HG02759 (cell line): ENCODE results near the gene MYLK2.

ENCODE experiments used
- ATAC-seq: cut with Tn5 transposase; IDR thresholded peaks from one replicate; pipeline ENCODE4 v1.9.1; 2021; ENCODE audit warnings: mild to moderate bottlenecking, moderate library complexity; ENCODE audit not compliant: unreplicated experiment

The MYLK2 gene

DNA sequence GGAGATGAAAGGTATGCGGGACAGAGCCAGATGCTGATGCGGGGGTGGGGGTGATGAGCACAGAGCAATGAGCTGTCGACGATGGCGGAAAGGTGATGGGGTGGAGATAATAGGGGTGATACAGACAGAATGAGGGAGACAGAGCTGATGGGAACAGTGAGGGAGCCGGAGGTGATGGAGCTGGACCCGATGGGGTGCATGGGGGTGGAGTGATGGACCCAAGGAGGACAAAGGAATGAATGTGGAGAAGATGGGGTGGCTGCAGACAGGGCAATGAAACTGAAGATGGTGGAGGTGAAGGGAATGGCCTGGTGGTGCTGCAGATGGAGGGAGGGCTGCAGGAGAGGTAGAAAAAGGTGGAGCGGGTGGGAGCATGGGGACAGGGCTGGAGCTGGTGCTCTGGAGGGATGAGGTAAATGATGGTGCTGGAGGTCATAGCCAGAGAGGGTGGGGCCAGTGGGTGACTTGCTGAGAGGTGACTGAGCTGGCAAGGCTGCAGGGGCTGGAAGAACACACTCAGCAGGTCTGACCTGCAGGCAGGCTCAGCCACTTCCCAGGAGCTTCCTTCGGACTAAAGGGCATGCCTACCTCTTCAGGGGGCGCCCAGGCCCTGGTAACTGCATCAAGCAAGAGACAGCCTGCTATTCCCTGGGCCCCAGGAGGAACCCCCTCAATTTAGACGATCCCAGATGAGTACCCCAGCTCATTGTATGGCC, 32.2 kb downstream of the MYLK2 start:
- no peak for ATAC-seq

DNA sequence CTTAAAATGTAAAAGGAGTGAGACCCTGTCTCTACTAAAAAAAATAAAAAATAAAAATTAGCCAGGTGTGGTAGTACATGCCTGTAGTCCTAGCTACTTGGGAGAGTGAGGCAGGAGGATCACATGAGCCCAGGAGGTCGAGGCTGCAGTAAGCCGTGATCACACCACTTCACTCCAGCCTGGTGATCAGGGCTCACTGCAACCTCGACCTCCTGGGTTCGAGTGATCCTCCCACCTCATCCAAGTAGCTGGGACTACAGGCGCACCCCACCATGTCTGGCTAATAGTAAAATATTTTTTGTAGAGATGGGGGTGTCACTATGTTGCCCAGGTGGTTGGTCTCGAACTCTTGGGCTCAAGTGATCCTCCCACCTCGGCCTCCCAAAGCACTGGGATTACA, 34.3 kb downstream of the MYLK2 start:
- ATAC-seq, result no peak

DNA sequence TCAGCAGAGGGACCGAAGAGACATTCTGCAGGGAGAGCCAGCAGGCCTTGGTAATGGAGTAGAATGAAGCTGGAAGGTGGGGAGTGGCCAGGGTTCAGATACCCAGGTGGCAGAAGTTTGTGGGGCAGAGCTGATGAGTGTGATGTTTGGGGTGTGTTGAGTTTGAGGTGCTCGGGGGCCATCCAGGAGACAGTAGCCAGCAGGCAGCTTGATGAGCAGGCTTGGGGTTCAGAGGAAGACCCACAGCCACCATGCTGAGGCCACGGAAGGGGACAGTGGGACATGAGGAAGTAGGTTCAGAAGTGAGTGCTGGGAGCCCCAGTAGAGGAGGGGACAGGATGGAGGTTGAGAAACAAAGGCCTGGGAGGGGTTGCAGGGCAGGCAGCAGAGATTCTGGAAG, 37.4 kb downstream of the MYLK2 start:
- ATAC-seq, result no peak

DNA sequence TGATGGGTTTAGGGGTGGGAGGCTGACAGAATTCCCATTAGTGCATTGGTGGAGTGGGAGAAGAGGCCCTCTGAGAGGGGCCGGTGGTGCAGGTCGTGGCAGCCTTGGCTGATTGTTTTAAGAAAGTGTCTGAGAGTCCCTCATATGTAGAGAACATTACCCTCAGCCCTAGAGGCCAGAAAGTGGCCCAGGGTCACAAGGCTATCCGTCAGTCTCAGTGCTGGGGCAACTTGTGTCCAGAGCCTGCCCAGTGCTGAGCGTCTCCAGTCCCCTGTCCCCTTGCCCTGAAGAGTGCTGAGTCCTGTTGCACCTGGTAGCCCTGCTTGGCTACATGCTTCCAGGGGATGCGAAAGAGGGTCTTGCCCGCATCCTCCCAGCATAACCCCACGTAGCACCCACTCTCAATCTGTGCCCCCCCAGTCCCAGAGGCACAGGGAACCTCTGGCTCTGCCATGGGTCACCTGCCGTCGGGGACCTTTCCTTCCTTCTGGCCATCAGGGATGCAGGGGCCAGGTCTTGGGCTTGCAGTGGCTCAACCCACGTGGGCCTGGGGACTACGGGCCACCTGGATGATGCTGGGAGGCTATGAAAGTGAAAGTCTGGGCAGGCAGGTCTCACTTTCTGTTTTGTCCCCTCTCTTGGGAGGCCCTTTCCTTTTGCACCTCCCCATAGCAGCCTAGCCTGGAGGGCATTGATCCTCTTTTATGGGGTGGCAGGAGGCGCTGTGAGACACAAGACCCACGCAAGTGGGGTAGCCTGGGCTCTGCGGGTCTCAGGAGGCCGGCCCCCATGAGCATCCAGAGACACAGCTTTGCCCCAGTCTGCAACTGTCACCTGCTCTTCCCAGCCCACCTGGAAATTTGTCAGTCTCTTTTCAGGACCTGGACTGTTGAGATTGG, 39.0 kb downstream of the MYLK2 start:
- peak; percentile 57 for ATAC-seq

DNA sequence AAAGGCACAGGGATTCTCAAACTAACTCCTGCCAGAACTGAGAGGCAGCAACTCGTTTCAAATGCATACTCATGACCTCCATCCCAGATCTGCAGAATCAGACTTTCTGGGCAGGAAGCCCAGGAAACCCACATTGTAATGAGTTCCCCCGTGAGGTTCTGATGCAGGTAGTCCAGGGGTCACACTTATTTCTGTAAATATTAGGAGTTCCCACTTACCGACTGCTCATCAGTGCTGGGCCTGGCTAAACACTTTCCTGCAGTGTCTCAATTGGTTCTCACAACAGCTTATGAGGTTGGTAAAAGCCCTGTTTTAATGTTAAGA, 39.6 kb downstream of the MYLK2 start:
- no peak for ATAC-seq

DNA sequence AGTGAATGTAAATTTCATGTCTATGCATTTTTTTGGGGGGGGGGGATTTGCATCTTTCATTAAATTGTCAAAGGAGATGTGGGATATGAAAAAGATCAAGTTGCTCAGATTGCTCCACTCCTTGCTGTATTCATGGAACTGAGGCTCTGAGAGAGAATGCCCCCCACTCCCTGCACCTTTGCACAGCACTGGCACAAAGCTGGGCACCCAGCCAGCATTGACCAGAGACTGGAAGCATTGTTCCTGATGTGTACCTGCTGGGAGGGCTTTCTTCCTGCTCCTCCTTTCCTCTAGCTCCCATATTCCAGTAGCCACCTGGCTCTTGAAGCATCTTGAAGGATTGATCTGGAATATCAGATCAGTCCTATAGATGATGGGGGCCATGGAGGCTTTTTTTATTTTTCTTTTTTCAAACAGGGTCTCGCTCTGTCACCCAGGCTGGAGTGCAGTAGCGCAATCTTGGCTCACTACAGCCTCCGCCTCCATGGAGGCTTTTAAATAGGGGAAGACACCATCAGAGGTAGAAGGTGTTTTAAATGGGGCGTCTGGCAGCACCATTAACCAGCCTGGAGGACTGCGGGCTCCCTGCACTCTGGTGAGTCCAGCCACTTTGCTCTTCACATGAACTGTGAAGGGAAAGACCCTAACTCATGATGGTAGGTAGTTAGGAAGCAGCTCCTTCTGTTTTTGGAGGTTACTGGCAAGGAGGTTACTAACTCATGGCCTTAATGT, 40.3 kb downstream of the MYLK2 start:
- no peak for ATAC-seq

DNA sequence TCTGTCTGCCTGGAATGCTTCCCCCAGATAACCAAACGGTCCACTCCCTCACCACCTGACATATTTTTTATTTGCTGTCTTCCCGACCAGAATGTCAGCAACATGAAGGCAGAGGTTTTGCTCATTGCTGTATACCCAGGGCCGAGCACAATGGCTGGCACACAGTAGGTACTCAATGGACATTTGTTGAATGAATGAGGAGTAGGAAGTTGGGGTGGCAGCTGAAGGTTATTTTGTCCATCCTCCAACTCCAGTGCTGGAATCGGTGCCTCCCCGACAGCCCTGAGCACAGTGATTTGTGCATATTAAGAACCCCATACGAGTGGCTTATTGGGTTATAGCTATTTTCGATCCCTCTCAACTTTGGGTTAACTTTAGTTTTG, 40.8 kb downstream of the MYLK2 start:
- no peak for ATAC-seq

DNA sequence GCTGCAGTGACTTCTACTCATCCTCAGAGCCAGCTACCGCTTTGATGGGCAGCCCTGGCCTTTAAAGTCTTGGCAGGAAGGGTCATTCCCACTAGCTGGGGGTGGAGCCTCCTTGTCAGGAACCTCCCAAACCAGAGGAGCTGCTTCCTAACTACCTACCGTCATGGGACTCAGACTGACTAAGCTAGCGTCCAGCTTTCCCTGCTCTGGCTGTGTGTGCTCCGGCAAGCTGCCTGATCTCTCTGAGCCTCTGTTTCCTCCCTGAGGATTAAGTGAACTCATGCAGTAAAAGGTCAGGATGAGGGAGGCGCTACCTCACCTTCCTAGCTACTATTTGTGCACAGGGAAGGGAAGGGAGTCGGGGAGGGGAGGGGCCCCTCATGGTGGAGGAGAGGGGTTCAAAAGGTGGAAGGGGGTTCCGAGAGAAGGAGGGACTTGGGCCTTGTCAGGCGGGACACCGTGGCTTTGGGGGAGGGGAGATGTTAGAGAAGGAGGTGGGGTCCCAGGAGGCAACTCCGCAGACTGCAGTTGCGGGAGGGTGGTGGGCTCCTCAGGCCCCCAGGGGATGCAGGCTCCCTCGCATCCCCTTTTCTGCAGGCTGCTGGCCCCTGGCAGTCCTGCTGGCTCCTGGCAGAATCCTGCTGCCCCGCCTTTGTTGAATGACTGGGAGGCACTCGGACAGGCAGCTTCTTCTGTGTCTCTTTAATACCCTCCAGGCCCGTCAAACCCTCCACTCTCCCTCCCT, 41.4 kb downstream of the MYLK2 start:
- ATAC-seq, result no peak

DNA sequence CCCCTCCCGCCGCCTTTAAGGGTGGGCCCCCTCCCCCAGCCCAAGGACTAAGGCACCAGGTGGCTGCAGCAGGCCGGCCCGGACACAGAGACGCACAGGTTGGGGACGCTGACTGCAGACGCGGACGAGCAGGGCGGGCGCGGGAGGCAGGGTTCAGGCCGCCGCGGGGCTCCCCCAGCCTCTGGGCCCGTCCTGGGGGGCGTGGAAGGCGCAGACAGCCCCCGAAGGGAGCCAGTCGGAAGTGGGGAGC, 41.9 kb downstream of the MYLK2 start:
- ATAC-seq, result peak; percentile 48

DNA sequence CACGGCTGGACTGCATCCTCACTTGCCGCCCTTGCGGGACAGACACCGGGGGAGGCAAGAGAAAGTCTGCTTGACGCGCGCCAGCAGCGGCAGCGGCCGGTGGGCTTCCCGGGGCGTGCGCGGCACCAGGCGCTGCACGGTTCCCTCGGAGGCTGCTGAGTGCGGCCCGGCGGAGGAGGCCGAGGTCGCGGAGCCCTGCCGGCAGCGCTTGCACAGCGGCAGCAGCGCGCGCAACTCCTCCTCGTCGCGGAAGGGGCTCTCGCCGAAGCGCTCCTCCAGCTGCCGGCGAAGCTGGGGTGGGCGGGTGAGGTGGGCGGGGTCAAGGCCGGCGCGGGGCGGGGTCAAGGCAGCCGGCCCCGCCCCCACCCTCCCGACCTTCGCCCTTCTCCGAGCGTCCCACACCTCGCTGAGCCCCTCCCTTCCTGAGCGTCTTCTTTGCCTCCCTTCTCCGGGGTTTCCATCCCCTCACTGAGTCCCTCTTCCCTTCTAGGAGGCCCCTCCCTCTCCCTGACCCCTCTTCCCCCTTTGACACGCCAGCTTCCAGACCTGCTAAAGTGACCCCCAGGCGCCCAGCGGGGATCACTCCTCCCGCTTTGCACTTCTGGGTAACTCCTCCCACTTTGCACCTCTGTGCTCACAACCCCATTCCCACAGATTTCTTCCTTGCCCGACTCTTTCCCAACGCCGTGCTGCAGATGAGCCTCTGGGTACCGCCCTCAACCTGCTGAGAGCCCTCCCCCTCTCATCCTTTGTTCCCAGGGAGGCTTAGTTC, 42.4 kb downstream of the MYLK2 start:
- peak; percentile 74 for ATAC-seq

DNA sequence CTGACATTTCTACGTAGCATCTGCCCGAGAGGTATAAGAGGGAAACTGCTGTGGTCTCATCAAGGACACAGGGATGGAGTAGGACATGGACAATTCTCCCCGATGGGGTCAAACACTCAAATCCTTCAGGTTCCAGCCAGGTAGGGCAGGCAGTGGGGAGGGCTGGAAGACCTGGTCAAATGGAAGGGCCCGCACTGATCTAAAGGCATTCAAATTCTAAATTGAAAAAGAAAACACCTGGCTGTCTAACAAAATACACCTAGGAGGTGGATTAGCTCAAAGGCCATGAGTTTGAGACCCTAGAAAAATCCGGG, 43.0 kb downstream of the MYLK2 start:
- ATAC-seq, result no peak

DNA sequence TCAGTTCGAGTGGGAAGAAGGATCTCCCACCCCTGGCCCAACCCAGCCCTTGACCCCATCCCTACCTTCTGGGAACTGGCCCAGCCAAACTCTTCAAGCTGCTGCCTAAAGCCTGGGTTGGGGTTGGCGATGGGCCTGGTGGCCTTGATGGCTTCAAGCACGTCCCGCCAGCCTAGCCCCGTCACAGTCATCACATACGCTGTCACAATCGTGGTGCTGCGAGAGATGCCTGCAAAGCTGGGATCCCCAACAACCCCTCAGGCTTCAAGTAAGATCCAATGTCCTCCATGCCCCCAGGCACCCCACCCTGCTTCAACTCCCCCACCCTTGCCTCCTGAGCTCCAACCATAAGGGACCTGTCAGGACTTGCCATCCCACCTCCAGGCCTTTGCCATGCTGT, 43.4 kb downstream of the MYLK2 start:
- ATAC-seq, result no peak

DNA sequence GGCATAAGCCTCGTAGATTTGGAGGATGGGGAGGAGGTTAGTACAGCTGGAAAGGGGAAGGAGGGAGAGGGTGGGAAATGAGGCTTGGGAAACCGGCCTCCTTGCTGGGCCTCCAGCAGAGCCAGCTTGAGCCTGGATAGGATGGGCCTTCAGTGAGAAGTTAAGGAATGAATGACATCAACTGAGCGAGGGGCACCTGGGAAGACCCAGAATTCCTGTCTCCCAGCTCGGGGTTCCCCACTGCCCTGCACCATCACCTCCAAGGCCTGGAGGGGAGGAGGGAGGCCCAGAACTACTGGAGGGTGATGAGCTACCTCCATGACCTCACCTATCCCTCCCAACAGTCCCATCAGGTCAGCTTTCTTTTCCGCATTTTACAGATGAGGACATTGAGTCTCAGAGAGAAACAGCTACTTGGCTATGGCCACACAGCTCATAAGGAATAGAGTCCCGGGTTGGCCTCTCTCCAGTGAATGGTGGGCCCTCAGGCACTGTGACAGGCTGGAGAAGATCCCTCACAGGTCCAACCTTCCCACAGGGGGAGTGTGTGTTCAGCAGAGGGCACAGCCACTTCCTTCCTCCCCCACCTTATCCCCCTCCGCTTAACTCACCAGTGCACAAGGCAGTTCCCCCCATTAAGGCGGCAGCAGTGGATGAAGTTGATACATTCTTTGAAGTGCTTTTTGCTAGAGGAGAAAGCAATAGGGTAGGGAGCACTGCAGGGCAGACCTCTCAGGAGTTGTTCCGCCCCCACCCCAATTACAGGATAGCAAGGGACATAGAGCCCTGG, 44.3 kb downstream of the MYLK2 start:
- no peak for ATAC-seq

DNA sequence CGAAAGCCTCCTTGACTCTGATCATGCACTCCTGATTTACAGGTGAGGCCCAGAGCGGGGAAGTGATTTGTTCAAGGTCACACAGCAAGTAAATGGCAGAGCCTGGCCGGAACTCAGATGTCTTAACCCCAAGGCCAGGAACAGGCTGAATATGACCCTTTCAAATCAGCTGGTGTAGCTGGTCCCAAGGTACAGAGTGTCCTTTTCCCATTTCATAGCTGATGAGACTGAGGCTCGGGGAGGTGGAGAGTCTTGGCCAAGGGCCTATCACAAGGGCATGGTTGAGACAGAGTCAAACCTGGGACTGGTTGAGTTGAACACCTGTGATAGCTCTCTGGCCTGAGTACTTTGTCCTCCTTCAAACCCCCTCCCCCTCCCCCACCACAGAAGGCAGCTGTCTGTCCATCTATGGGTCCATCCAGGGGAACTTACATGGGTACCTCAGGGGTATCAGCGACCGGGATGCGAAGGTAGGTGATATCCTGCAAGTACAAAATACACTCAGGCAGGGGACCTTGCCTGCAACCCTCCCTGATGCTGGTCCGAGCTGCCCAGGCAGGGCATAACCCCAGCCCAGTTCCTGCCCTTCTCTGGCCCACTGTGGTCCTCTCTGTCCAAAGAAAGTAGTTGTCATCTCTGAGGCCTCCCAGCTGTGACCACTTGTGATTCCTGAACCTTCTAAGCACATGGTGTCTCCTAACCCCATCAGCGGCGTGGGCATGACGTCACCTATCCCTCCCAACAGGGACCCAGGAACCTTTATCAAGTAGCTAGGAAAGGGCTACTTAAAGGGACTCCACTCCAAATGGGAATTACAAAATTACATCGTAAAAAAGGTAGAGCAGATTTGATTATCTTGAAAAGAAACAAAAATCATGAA, 45.6 kb downstream of the MYLK2 start:
- ATAC-seq, result no peak

DNA sequence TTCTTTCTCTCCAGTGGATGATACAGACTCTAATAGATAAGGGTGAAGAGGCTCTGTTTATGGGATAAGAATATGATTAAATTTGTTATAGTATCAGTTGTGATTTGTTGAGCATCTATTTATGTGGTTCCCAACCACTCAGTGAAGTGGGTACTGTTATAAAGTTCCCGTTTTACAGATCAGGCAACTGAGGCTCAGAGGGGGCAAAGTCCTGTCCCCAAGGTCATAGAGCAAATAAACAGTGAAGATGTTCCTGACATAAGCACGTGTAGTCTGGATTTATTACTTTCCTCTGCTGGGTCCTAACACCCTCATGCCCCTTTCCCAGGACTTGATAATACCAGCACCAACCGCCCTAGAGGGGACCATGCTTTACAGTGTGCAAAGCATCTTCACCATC, 47.1 kb downstream of the MYLK2 start:
- ATAC-seq, result no peak

DNA sequence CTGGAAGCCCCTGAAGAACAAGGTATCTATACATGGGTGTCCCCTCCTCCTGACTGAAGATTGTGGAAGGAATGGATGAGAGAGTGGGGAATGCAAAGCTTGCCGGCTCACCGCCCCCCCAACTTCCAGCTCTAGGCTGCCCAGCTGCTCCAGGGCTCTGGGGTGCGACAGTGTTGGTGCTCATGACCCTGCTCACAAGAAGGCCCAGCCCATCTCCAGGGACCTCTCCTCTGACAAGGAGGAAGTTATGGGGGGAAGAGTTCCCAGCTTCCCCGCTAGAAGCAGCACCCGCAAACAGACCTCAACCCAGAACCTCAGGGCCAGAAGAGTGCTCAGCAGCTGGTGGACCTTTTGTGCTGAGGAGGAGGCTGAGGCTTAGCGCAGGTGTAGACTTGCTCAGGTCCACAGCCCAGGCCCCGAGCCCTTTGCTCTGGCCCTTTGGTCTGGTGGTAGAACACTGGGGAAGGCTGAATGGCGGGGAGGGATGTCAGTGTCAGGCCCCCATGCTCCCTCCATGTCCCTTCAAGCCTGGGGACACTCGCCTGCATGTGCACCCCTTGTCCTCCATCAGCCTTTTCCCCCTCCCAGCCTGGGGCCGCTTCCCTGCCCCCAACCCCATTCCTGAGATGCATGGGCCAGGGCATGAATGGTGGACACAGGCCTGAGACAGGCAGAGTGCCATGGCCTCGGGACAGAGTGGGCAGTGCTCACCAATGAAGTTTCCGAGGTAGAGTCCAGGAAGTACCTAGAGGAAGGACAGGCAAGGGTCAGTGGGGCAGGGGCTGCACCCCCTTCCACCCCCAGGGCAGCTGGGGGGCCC, 49.9 kb downstream of the MYLK2 start:
- ATAC-seq, result no peak

DNA sequence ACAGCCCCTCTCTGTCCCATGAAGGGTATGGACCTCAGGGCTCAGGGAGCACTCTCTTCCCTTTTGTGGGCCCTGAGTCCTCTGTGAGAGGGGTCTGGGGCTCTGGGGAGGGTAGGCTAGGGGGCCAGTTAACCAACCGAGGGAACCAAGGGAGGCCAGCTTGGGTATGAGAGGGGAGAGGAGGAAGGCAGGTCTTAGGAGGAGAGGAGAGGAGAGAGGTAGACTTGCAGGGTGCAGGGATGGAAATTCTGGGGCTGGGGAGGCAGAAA, 50.5 kb downstream of the MYLK2 start:
- ATAC-seq, result no peak

DNA sequence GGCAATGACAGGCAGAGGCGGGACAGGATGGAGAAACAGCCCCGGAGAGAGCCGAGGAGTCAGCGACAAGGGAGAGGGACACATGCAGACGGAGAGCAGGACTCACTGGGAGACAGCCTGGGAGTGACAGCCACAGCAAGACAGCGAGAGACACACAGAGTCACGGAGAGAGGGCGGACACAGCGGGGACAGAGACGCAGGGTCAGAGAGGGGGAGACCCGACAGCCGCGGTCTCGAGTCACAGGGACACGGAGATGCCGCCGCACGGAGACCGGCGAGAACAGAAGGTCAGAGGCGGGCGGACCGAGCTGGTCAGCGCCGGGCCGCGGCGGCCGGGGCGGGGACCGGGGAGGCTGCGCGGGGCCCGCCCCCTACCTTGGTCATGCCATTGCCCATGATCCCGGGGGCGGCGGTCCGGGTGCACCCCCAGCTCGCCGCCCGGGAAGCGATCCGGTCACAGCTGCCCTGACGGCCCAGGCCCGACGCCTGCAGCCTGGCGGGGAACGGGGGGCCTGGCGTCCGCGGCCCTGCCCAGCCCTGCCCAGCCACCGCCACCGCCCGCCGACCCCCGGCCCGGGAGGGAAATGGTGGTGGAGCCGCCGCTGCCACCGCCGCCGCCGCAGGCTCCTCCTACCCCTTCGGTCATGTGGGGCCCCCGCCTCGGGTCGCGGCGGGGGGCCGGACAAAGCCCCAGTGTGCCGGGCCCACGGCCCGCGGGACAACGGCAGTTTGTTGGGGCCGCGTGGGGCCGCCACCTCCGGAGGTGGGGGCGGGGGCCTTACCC, 51.0 kb downstream of the MYLK2 start, which contains the start of the genes DUSP15 and TTLL9:
DUSP15 (minus strand) TSS at position 586 of the 784 bp plus-strand sequence; CDS start at position 396, 190 bp downstream.
TTLL9 (plus strand) TSS at position 693 of the 784 bp plus-strand sequence. CDS start 493 bp downstream, outside the sequence.
- no peak for ATAC-seq
